Measurements from ENCODE around the gene B2M. TPM values are rescaled to one million over a fixed set of nuclear protein-coding genes. Genes with fewer than 3 reads are reported as not detected.
A peak's percentile ranks its signal among the peaks of the same experiment; 100 is the strongest.

Gene B2M
- total and polyA plus RNA-seq, 2 of the 13 experiments (the other 11 are each of a cell fraction or from before 2014, with no cell fraction given) = 784 to 857 TPM

GRCh38 chr15:44711743-44712345 is 527 bp downstream of the B2M start (continued):
- TF ChIP-seq, protein P1, sequence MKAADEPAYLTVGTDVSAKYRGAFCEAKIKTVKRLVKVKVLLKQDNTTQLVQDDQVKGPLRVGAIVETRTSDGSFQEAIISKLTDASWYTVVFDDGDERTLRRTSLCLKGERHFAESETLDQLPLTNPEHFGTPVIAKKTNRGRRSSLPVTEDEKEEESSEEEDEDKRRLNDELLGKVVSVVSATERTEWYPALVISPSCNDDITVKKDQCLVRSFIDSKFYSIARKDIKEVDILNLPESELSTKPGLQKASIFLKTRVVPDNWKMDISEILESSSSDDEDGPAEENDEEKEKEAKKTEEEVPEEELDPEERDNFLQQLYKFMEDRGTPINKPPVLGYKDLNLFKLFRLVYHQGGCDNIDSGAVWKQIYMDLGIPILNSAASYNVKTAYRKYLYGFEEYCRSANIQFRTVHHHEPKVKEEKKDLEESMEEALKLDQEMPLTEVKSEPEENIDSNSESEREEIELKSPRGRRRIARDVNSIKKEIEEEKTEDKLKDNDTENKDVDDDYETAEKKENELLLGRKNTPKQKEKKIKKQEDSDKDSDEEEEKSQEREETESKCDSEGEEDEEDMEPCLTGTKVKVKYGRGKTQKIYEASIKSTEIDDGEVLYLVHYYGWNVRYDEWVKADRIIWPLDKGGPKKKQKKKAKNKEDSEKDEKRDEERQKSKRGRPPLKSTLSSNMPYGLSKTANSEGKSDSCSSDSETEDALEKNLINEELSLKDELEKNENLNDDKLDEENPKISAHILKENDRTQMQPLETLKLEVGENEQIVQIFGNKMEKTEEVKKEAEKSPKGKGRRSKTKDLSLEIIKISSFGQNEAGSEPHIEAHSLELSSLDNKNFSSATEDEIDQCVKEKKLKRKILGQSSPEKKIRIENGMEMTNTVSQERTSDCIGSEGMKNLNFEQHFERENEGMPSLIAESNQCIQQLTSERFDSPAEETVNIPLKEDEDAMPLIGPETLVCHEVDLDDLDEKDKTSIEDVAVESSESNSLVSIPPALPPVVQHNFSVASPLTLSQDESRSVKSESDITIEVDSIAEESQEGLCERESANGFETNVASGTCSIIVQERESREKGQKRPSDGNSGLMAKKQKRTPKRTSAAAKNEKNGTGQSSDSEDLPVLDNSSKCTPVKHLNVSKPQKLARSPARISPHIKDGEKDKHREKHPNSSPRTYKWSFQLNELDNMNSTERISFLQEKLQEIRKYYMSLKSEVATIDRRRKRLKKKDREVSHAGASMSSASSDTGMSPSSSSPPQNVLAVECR (CRISPR knock-in tag; IDR thresholded peaks at IDR 0.05; ENCODE audit: borderline replicate concordance) = peak; percentile 51
- peak; percentile 47; the same call in 1 of the 2 replicates for TF ChIP-seq REPIN1 (CRISPR knock-in tag; IDR thresholded peaks at IDR 0.05; ENCODE audit: borderline replicate concordance, low read depth)
- TF ChIP-seq MXI1 (IDR thresholded peaks at IDR 0.05; ENCODE audit: borderline replicate concordance, low read depth, low read length) = 0 out of 3 replicates have a peak, but pooled peaks have one; percentile 15
- peak; percentile 64; the same call in 1 of the 2 replicates for TF ChIP-seq EED (CRISPR knock-in tag; IDR thresholded peaks at IDR 0.05)
- peak; percentile 53; the same call in 1 of the 2 replicates for TF ChIP-seq ATF7-NPFF (CRISPR knock-in tag; IDR thresholded peaks at IDR 0.05; ENCODE audit: low read depth)
- peak; percentile 23; the same call in 1 of the 2 replicates for TF ChIP-seq GABPB1 (CRISPR knock-in tag; IDR thresholded peaks at IDR 0.05)
- 0 out of 2 replicates have a peak, but pooled peaks have one; percentile 46 for TF ChIP-seq SAP130 (CRISPR knock-in tag; IDR thresholded peaks at IDR 0.05; ENCODE audit: low read depth)
- 0 out of 2 replicates have a peak, but pooled peaks have one; percentile 5 for TF ChIP-seq ZNF333 (CRISPR knock-in tag; IDR thresholded peaks at IDR 0.05; ENCODE audit: borderline replicate concordance)
- TF ChIP-seq ZNF160 (CRISPR knock-in tag; IDR thresholded peaks at IDR 0.05) = peak; percentile 47; the same call in 1 of the 2 replicates
- peak; percentile 15; the same call in 1 of the 2 replicates for TF ChIP-seq ZNF564 (CRISPR knock-in tag; IDR thresholded peaks at IDR 0.05)
- peak; percentile 85 for TF ChIP-seq SNAPC2 (CRISPR knock-in tag; IDR thresholded peaks at IDR 0.05)
- TF ChIP-seq ZNF354B (CRISPR knock-in tag; IDR thresholded peaks at IDR 0.05) = 0 out of 2 replicates have a peak, but pooled peaks have one; percentile 59
- no peak for TF ChIP-seq PHF20 (CRISPR knock-in tag; IDR thresholded peaks at IDR 0.05)
- no peak for TF ChIP-seq TP53 (CRISPR knock-in tag; conservative IDR thresholded peaks at IDR 0.05)
- TF ChIP-seq ZFP91 (CRISPR knock-in tag; IDR thresholded peaks at IDR 0.05; ENCODE audit: borderline replicate concordance) = peak; percentile 46; the same call in 1 of the 2 replicates
- TF ChIP-seq ZNF234 (CRISPR knock-in tag; conservative IDR thresholded peaks at IDR 0.05) = no peak
- 0 out of 4 replicates have a peak, but pooled peaks of 1 of the 2 experiments have one; percentile 7 for TF ChIP-seq EP300 (IDR thresholded peaks at IDR 0.05; ENCODE audit: low read depth in 2 of 2, low read length in 2 of 2)
- no peak for TF ChIP-seq EP300 (CRISPR knock-in tag; IDR thresholded peaks at IDR 0.05; ENCODE audit: borderline replicate concordance)
- 0 out of 2 replicates have a peak, but pooled peaks have one; percentile 12 for TF ChIP-seq SNAI1 (CRISPR knock-in tag; IDR thresholded peaks at IDR 0.05; ENCODE audit: borderline replicate concordance)
- peak; percentile 76 for TF ChIP-seq ZNF670 (CRISPR knock-in tag; IDR thresholded peaks at IDR 0.05; ENCODE audit: borderline replicate concordance)
- TF ChIP-seq ZNF703 (CRISPR knock-in tag; IDR thresholded peaks at IDR 0.05; ENCODE audit: borderline replicate concordance) = 0 out of 2 replicates have a peak, but pooled peaks have one; percentile 60
- TF ChIP-seq ETV5 (CRISPR knock-in tag; IDR thresholded peaks at IDR 0.05; ENCODE audit: borderline replicate concordance) = 0 out of 2 replicates have a peak, but pooled peaks have one; percentile 16
